H7 (cell line): ENCODE data around the gene GRB2. TPM values are rescaled to one million over a fixed set of nuclear protein-coding genes. Genes with fewer than 3 reads are reported as not detected.

ENCODE experiments used
- DNase-seq: peaks from one replicate; pipeline ENCODE4 v3.0.0; 2012
- H3K27me3 ChIP-seq: 2 replicates; pipeline ENCODE4 v1.6.0; 2011; ENCODE audit warnings: mild to moderate bottlenecking, low read length; ENCODE audit not compliant: control insufficient read depth, insufficient read depth
- H3K36me3 ChIP-seq: replicated peaks from 2 replicates; pipeline ENCODE4 v1.5.1; 2011; ENCODE audit warnings: low read length; ENCODE audit not compliant: control insufficient read depth, insufficient read depth
- H3K4me3 ChIP-seq: 2 replicates; pipeline ENCODE4 v1.5.1; 2011; ENCODE audit warnings: low read depth, mild to moderate bottlenecking, control low read depth, low read length, moderate library complexity; ENCODE audit not compliant: insufficient read depth
- total RNA-seq: library from RNA; depleted of rRNA; stranded (reverse); fragments of >200 nt; shearing (Covaris generic); gene quantifications from 2 replicates; pipeline ENCODE4 v1.2.3, GENCODE V29; 2014

Gene GRB2
- total RNA-seq, 1 experiment from 2014 or later = 98.7 TPM

- no peak for DNase-seq
- Histone ChIP-seq H3K27me3 (no peaks in the 10 kb centered on the region), H3K4me3 (no peak overlapping the region), H3K36me3 (peaks cover 5% of the 10 kb centered on the region)
Measured at GRCh38 chr17:75319904-75320691, 85.4 kb downstream of the GRB2 start.

GRCh38 chr17:75318615-75319222, 86.8 kb downstream of the GRB2 start:
- Histone ChIP-seq H3K4me3 (no peak overlapping the region), H3K27me3 (no peaks in the 10 kb centered on the region), H3K36me3 (peaks cover 5% of the 10 kb centered on the region)
- no peak for DNase-seq

- Histone ChIP-seq H3K27me3 (no peaks in the 10 kb centered on the region), H3K4me3 (no peak overlapping the region), H3K36me3 (peaks cover 5% of the 10 kb centered on the region)
- DNase-seq = no peak
Measured at GRCh38 chr17:75318211-75318610, 87.3 kb downstream of the GRB2 start.

- DNase-seq = peak; percentile 77
- Histone ChIP-seq H3K27me3 (no peaks in the 10 kb centered on the region), H3K36me3 (peaks cover 5% of the 10 kb centered on the region), H3K4me3 (no peak overlapping the region)
Measured at GRCh38 chr17:75317671-75318070, 87.8 kb downstream of the GRB2 start.

- H3K27me3 ChIP-seq = no peaks in the 10 kb centered on the region
- DNase-seq = no peak
- H3K36me3 ChIP-seq = no peaks in the 10 kb centered on the region; the same call in none of the 2 replicates
- no peak overlapping the region for H3K4me3 ChIP-seq
Measured at GRCh38 chr17:75316253-75316652, 89.2 kb downstream of the GRB2 start.

GRCh38 chr17:75315541-75316243, 89.8 kb downstream of the GRB2 start:
- H3K36me3 ChIP-seq = no peaks in the 10 kb centered on the region; the same call in none of the 2 replicates
- no peak overlapping the region for H3K4me3 ChIP-seq
- H3K27me3 ChIP-seq = no peaks in the 10 kb centered on the region
- DNase-seq = no peak

- Histone ChIP-seq H3K4me3 (no peak overlapping the region), H3K36me3 (no peaks in the 10 kb centered on the region; the same call in 1 of the 2 replicates), H3K27me3 (no peaks in the 10 kb centered on the region)
- no peak for DNase-seq
Measured at GRCh38 chr17:75313941-75314551, 91.4 kb downstream of the GRB2 start.

- no peaks in the 10 kb centered on the region for H3K36me3 ChIP-seq
- DNase-seq = peak; percentile 46
- no peak overlapping the region for H3K4me3 ChIP-seq
- H3K27me3 ChIP-seq = no peaks in the 10 kb centered on the region
Measured at GRCh38 chr17:75308732-75309629, 96.5 kb downstream of the GRB2 start.

- DNase-seq = no peak
- no peaks in the 10 kb centered on the region for H3K27me3 ChIP-seq
- H3K4me3 ChIP-seq = no peak overlapping the region
- no peaks in the 10 kb centered on the region for H3K36me3 ChIP-seq
Measured at GRCh38 chr17:75307957-75308731, 97.3 kb downstream of the GRB2 start.

- Histone ChIP-seq H3K27me3 (no peaks in the 10 kb centered on the region), H3K36me3 (no peaks in the 10 kb centered on the region), H3K4me3 (no peak overlapping the region)
- DNase-seq = no peak
Measured at GRCh38 chr17:75301502-75302206, 103.8 kb downstream of the GRB2 start.

GRCh38 chr17:75301049-75301448, 104.4 kb downstream of the GRB2 start:
- no peaks in the 10 kb centered on the region for H3K36me3 ChIP-seq
- no peaks in the 10 kb centered on the region for H3K27me3 ChIP-seq
- no peak for DNase-seq
- H3K4me3 ChIP-seq = no peak overlapping the region

- DNase-seq = no peak
Measured at GRCh38 chr17:75300280-75300679, 105.2 kb downstream of the GRB2 start.

More at GRCh38 chr17:75300280-75300679, 105.2 kb downstream of the GRB2 start:
- Histone ChIP-seq H3K4me3 (no peak overlapping the region), H3K36me3 (no peaks in the 10 kb centered on the region), H3K27me3 (no peaks in the 10 kb centered on the region)
